SK-N-SH (cell line): ENCODE data around the gene MEN1. TPM values are rescaled to one million over a fixed set of nuclear protein-coding genes. Genes with fewer than 3 reads are reported as not detected.

ENCODE experiments used
- CTCF ChIA-PET: fragments of 300-600, 350-600 bp; formaldehyde crosslinking; extraction: SDS; loops from one replicate; lab custom pipeline; 2021; lab: Yijun Ruan, JAX
- POLR2A ChIA-PET: fragments of 350-600 bp; sonication (Branson Sonifier 250); formaldehyde crosslinking; extraction: SDS; loops from one replicate; lab custom pipeline; 2020; ENCODE audit warnings: antibody characterized with exemption, inconsistent platforms; lab: Yijun Ruan, JAX
- DNase-seq: peaks from one replicate; pipeline ENCODE4 v3.0.0; 2012
- H2AFZ ChIP-seq: fragments of 200-600 bp; sonication (generic); 2 replicates; pipeline ENCODE4 v1.8.1; 2016; ENCODE audit warnings: antibody characterized with exemption, mild to moderate bottlenecking, low read depth
- H3F3A ChIP-seq: fragments of 200-600 bp; sonication (generic); replicated peaks from 2 replicates; pipeline ENCODE3; 2016; ENCODE audit warnings: antibody characterized with exemption, mild to moderate bottlenecking; ENCODE audit not compliant: insufficient read depth
- H3K27ac ChIP-seq, 2 experiments: fragments of 200-500 bp in 1 of 2; fragments of 200-600 bp in 1 of 2; sonication (Bioruptor generic) in 1 of 2; sonication (generic), shearing (Covaris generic) in 1 of 2; 2 replicates each; pipeline versions ENCODE4 v1.5.1 to v1.6.1; 2014 to 2016; ENCODE audit warnings: low read depth in 2 of 2, inconsistent platforms in 1 of 2, low read length in 1 of 2, mild to moderate bottlenecking in 1 of 2, mixed read lengths in 1 of 2
- H3K27me3 ChIP-seq: fragments of 200-600 bp; sonication (generic), shearing (Covaris generic); 2 replicates; pipeline ENCODE4 v1.6.1; 2016; ENCODE audit warnings: mixed run types; ENCODE audit not compliant: insufficient read depth
- H3K36me3 ChIP-seq, 2 experiments: fragments of 200-500 bp in 1 of 2; fragments of 200-600 bp in 1 of 2; sonication (Bioruptor generic) in 1 of 2; sonication (generic) in 1 of 2; replicated peaks in 1 of 2; 2 replicates each; pipeline versions ENCODE3 to v1.5.1; 2014 to 2016; ENCODE audit warnings: low read length in 1 of 2, mild to moderate bottlenecking in 1 of 2; ENCODE audit not compliant: insufficient read depth in 2 of 2, control insufficient read depth in 1 of 2
- H3K4me1 ChIP-seq, 2 experiments: fragments of 200-500 bp in 1 of 2; fragments of 200-600 bp in 1 of 2; sonication (Bioruptor generic) in 1 of 2; sonication (generic), shearing (Covaris generic) in 1 of 2; 2 replicates each; pipeline versions ENCODE4 v1.5.1 to v1.6.1; 2014 to 2016; ENCODE audit warnings: low read depth in 1 of 2, low read length in 1 of 2, mixed run types in 1 of 2; ENCODE audit not compliant: insufficient read depth in 2 of 2, control insufficient read depth in 1 of 2
- H3K4me2 ChIP-seq: fragments of 200-600 bp; sonication (generic), shearing (Covaris generic); 2 replicates; pipeline ENCODE4 v1.6.1; 2017; ENCODE audit warnings: mixed run types
- H3K4me3 ChIP-seq, 2 experiments: fragments of 200-500 bp in 1 of 2; fragments of 200-600 bp in 1 of 2; sonication (Bioruptor generic) in 1 of 2; sonication (generic), shearing (Covaris generic) in 1 of 2; 2 replicates each; pipeline versions ENCODE4 v1.5.1 to v1.8.1; 2014 to 2016; ENCODE audit warnings: low read depth in 2 of 2, inconsistent platforms in 1 of 2, low read length in 1 of 2, mild to moderate bottlenecking in 1 of 2, mixed read lengths in 1 of 2, moderate library complexity in 1 of 2
- H3K79me2 ChIP-seq: fragments of 200-600 bp; sonication (generic); 2 replicates; pipeline ENCODE4 v1.8.1; 2017; ENCODE audit warnings: mild to moderate bottlenecking; ENCODE audit not compliant: insufficient read depth
- H3K9ac ChIP-seq: fragments of 200-600 bp; sonication (generic); 2 replicates; pipeline ENCODE4 v1.6.1; 2017; ENCODE audit warnings: mixed run types
- H3K9me2 ChIP-seq: fragments of 200-600 bp; sonication (generic); 2 replicates; pipeline ENCODE4 v1.6.1; 2017; ENCODE audit warnings: mixed run types
- H3K9me3 ChIP-seq: fragments of 200-600 bp; sonication (generic); 2 replicates; pipeline ENCODE4 v1.6.1; 2017; ENCODE audit warnings: mixed run types, mild to moderate bottlenecking, moderate library complexity
- H4K20me1 ChIP-seq: fragments of 200-600 bp; sonication (generic); 2 replicates; pipeline ENCODE4 v1.6.1; 2017; ENCODE audit warnings: mild to moderate bottlenecking, mixed run types; ENCODE audit not compliant: insufficient read depth
- ELF1 ChIP-seq: IDR thresholded peaks from 2 replicates; pipeline ENCODE4 v1.4.0; 2012
- EP300 ChIP-seq, 2 experiments: IDR thresholded peaks; 2 replicates each; pipeline versions ENCODE4 v1.4.0 to v1.6.1; 2012; ENCODE audit warnings: borderline replicate concordance in 1 of 2, low read depth in 1 of 2, low read length in 1 of 2
- FOXJ3 ChIP-seq: sonication (generic); formaldehyde crosslinking; IDR thresholded peaks from 2 replicates; pipeline ENCODE4 v1.5.1; 2020; ENCODE audit warnings: mild to moderate bottlenecking, missing genetic modification reagents
- GABPA ChIP-seq: IDR thresholded peaks from 2 replicates; pipeline ENCODE4 v1.4.0; 2012; ENCODE audit warnings: low read depth, mild to moderate bottlenecking
- GATA2 ChIP-seq: sonication (generic); formaldehyde crosslinking; IDR thresholded peaks from 2 replicates; pipeline ENCODE4 v1.5.0; 2020; ENCODE audit warnings: mild to moderate bottlenecking, missing genetic modification reagents
- NFIC ChIP-seq: IDR thresholded peaks from 2 replicates; pipeline ENCODE4 v1.4.0; 2012; ENCODE audit warnings: borderline replicate concordance
- NRF1 ChIP-seq: IDR thresholded peaks from 2 replicates; pipeline ENCODE4 v1.6.1; 2012; ENCODE audit warnings: low read depth, mild to moderate bottlenecking, low read length
- TAF1 ChIP-seq: IDR thresholded peaks from 2 replicates; pipeline ENCODE4 v1.6.1; 2012; ENCODE audit warnings: low read depth, mild to moderate bottlenecking, low read length, moderate library complexity, borderline replicate concordance
- TCF12 ChIP-seq: IDR thresholded peaks from 2 replicates; pipeline ENCODE4 v1.4.0; 2012
- WGBS: methylation state at CpG from one replicate; pipeline ENCODE4 v1.1.6; 2017; ENCODE audit warnings: low lambda C conversion rate; 5-methylcytosine and 5-hydroxymethylcytosine counted together
- polyA plus RNA-seq, 3 experiments: library from polyadenylated mRNA; depleted of rRNA; stranded (reverse); fragments of >200 nt; gene quantifications; 2 replicates each; pipeline ENCODE4 v1.2.3, GENCODE V29; 2012
- TF ChIP-seq, protein P1 (sequence below): IDR thresholded peaks from 2 replicates; pipeline ENCODE4 v1.4.0; 2012; ENCODE audit warnings: low read depth, borderline replicate concordance
- TF ChIP-seq, protein P2 (sequence below): IDR thresholded peaks from 2 replicates; pipeline ENCODE4 v1.4.0; 2012; ENCODE audit warnings: low read depth, borderline replicate concordance
- TF ChIP-seq, protein P3 (sequence below): IDR thresholded peaks from 2 replicates; pipeline ENCODE4 v1.6.1; 2012; ENCODE audit warnings: mild to moderate bottlenecking, low read depth, low read length, moderate library complexity
- TF ChIP-seq, protein P4 (sequence below): fragments of 200-600 bp; sonication (generic); IDR thresholded peaks from 2 replicates; pipeline ENCODE4 v1.6.1; 2017; ENCODE audit warnings: antibody characterized with exemption, mild to moderate bottlenecking, moderate library complexity
- TF ChIP-seq, protein P5 (sequence below): IDR thresholded peaks from 2 replicates; pipeline ENCODE4 v1.4.0; 2012; ENCODE audit warnings: low read depth

Gene MEN1
- polyA plus RNA-seq, 1 of the 3 experiments (the other 2 are of a cell fraction) = 52.9 TPM

DNA sequence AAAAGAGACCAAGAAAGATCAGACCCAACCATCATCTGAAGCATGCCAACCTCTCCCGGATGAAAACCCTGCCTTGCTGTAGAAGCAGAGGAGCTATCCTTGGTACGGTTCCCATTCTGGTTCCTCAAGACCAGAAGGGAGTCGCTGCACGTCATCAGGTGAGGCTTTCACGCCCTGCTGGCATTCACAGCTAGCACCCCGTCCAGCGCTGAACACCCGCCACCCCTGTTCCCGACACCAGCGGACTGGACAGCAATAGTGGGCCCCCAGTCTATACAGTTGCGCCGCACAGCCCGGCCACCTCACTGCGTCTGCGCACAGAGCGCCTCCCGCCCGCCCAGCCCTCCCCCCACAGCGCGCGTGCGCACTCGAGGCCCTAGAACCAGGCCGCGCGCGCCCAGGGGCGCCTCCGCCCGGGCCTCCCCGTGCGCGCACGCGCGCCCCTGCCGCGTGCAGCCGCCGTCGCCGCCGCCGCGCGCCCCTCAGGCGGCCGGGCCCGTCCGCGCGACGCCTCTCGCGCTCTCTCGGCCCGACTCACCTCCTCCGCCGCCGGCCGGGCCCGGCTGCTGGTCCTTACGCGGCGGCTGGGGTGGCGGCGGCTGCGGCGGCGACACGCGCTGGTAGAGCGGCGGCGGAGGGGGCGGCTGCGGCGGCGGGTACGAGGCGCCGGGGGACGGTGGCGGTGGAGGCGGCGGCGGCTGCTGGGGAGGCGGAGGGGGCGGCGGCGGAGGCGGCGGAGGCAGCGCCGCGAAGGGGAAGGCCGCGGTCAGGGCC, 32.7 kb downstream of the MEN1 start:
- 0% methylated on average over 38 of the region's 98 CpGs for WGBS

More for the DNA sequence above, 32.7 kb downstream of the MEN1 start:
- DNase-seq = peak; percentile 96
- Histone ChIP-seq H3K27ac (peak overlapping the region; percentile 91 to 95), H3K4me1 (peaks cover 17 to 19% of the 10 kb centered on the region in 2 experiments), H2AFZ (no peak overlapping the region), H3K4me2 (peak overlapping the region; percentile 89), H3K36me3 (peaks cover 47% of the 10 kb centered on the region in 2 experiments), H4K20me1 (peaks cover 49% of the 10 kb centered on the region), H3K79me2 (peaks cover 49% of the 10 kb centered on the region), H3K9me3 (no peaks in the 10 kb centered on the region), H3K4me3 (peak overlapping the region; percentile 77 to 83), H3K27me3 (no peaks in the 10 kb centered on the region), H3F3A (peaks cover 21% of the 10 kb centered on the region), H3K9me2 (no peaks in the 10 kb centered on the region), H3K9ac (peak overlapping the region; percentile 95)
- CTCF ChIA-PET = interaction anchor here (1.4 to 6.1 kb wide), 2 partner anchors 11 to 89 kb away, joined by 6 to 47 read pairs; no protein-coding TSS in a partner anchor
- TF ChIP-seq, protein P1, sequence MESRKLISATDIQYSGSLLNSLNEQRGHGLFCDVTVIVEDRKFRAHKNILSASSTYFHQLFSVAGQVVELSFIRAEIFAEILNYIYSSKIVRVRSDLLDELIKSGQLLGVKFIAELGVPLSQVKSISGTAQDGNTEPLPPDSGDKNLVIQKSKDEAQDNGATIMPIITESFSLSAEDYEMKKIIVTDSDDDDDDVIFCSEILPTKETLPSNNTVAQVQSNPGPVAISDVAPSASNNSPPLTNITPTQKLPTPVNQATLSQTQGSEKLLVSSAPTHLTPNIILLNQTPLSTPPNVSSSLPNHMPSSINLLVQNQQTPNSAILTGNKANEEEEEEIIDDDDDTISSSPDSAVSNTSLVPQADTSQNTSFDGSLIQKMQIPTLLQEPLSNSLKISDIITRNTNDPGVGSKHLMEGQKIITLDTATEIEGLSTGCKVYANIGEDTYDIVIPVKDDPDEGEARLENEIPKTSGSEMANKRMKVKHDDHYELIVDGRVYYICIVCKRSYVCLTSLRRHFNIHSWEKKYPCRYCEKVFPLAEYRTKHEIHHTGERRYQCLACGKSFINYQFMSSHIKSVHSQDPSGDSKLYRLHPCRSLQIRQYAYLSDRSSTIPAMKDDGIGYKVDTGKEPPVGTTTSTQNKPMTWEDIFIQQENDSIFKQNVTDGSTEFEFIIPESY = no peak
- TF ChIP-seq, protein P2, sequence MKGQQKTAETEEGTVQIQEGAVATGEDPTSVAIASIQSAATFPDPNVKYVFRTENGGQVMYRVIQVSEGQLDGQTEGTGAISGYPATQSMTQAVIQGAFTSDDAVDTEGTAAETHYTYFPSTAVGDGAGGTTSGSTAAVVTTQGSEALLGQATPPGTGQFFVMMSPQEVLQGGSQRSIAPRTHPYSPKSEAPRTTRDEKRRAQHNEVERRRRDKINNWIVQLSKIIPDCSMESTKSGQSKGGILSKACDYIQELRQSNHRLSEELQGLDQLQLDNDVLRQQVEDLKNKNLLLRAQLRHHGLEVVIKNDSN = no peak
- no peak for TF ChIP-seq GATA2 (CRISPR knock-in tag)
- no peak for TF ChIP-seq TCF12
- peak; percentile 75 for TF ChIP-seq NRF1
- no peak for TF ChIP-seq ELF1
- TF ChIP-seq, protein P3, sequence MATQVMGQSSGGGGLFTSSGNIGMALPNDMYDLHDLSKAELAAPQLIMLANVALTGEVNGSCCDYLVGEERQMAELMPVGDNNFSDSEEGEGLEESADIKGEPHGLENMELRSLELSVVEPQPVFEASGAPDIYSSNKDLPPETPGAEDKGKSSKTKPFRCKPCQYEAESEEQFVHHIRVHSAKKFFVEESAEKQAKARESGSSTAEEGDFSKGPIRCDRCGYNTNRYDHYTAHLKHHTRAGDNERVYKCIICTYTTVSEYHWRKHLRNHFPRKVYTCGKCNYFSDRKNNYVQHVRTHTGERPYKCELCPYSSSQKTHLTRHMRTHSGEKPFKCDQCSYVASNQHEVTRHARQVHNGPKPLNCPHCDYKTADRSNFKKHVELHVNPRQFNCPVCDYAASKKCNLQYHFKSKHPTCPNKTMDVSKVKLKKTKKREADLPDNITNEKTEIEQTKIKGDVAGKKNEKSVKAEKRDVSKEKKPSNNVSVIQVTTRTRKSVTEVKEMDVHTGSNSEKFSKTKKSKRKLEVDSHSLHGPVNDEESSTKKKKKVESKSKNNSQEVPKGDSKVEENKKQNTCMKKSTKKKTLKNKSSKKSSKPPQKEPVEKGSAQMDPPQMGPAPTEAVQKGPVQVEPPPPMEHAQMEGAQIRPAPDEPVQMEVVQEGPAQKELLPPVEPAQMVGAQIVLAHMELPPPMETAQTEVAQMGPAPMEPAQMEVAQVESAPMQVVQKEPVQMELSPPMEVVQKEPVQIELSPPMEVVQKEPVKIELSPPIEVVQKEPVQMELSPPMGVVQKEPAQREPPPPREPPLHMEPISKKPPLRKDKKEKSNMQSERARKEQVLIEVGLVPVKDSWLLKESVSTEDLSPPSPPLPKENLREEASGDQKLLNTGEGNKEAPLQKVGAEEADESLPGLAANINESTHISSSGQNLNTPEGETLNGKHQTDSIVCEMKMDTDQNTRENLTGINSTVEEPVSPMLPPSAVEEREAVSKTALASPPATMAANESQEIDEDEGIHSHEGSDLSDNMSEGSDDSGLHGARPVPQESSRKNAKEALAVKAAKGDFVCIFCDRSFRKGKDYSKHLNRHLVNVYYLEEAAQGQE = peak; percentile 90
- TF ChIP-seq, protein P4, sequence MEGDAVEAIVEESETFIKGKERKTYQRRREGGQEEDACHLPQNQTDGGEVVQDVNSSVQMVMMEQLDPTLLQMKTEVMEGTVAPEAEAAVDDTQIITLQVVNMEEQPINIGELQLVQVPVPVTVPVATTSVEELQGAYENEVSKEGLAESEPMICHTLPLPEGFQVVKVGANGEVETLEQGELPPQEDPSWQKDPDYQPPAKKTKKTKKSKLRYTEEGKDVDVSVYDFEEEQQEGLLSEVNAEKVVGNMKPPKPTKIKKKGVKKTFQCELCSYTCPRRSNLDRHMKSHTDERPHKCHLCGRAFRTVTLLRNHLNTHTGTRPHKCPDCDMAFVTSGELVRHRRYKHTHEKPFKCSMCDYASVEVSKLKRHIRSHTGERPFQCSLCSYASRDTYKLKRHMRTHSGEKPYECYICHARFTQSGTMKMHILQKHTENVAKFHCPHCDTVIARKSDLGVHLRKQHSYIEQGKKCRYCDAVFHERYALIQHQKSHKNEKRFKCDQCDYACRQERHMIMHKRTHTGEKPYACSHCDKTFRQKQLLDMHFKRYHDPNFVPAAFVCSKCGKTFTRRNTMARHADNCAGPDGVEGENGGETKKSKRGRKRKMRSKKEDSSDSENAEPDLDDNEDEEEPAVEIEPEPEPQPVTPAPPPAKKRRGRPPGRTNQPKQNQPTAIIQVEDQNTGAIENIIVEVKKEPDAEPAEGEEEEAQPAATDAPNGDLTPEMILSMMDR = no peak
- TF ChIP-seq, protein P5, sequence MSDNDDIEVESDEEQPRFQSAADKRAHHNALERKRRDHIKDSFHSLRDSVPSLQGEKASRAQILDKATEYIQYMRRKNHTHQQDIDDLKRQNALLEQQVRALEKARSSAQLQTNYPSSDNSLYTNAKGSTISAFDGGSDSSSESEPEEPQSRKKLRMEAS = 0 out of 2 replicates have a peak, but pooled peaks have one; percentile 18
- 0 out of 2 replicates have a peak, but pooled peaks have one; percentile 12 for TF ChIP-seq TAF1
- TF ChIP-seq FOXJ3 = no peak
- TF ChIP-seq GABPA = no peak
- TF ChIP-seq EP300 (IDR thresholded peaks at IDR 0.05; ENCODE audit: borderline replicate concordance in 1 of 2, low read depth in 1 of 2, low read length in 1 of 2) = no peak
- TF ChIP-seq NFIC = no peak
- POLR2A ChIA-PET = interaction anchor here (1.2 to 1.6 kb wide), 2 partner anchors 18 to 89 kb away, joined by 3 to 5 read pairs; partner anchors contain the start of gene PYGM
